ENCODE results near the gene TRPM1.

GRCh38 chr15:31083370-31083780 is 18.1 kb downstream of the TRPM1 start:
- no peak for TF ChIP-seq CTCF (IDR thresholded peaks at IDR 0.05)
- TF ChIP-seq POLR2A (IDR thresholded peaks at IDR 0.05) = no peak

Measured in body of pancreas (tissue), 4 donors.